Measurements from ENCODE around the gene IPCEF1. TPM values are rescaled to one million over a fixed set of nuclear protein-coding genes. Genes with fewer than 3 reads are reported as not detected.

Gene IPCEF1
- total RNA-seq, 4 donors from 2014 or later, result 34.4 to 86.4 (median 73.6) TPM

DNA sequence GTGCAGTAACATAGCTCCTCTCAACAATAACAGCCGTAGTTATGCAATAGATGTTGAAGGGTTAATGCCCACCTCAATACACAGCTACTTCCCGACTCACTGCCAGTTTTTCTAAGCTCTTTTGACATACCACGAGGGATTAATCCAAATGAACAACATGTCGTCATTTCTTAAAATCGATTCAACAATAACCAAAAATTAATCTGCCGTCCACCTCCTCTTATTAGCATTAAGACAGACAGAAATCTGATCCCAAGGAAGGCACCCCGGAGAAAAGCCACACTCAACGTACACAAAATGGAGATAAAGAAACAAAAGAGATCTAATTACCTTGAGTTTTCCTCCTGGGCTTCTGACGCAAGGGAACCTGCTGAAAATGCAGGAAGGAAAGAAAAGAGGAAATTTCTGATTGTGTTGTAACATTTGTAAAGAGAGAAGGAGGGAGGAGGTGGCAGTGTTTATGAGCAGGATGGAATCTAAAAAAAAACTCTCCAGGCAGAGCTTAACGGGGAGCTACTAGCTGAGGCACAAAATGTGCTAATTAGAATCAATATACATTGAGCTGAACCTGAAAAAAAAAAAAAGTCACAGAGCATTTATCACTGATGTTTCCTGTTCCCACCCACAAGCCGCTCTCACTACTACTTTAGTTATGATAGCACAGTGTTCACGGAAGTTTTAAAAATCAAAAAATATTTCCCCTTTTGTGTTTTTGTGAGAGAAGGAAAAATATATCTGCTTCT lies 109.3 kb downstream of the IPCEF1 start:
- no peak for DNase-seq
- no peaks in the 10 kb centered on the region for H3K27me3 ChIP-seq
- H3K4me1 ChIP-seq, result peaks cover 0 to 5% of the 10 kb centered on the region in 2 donors
- WGBS, 2 donors, result 52 to 54% methylated on average over 12 of the region's 12 CpGs
- peaks cover 0 to 10% of the 10 kb centered on the region in 2 donors for H3K36me3 ChIP-seq
- H3K4me3 ChIP-seq (replicated peaks in 1 of 3), result no peak overlapping the region
- no peaks in the 10 kb centered on the region for H3K9me3 ChIP-seq
- TF ChIP-seq POLR2A (IDR thresholded peaks at IDR 0.05), result peak in 1 of 2 donors; percentile 12
- TF ChIP-seq, protein P1, sequence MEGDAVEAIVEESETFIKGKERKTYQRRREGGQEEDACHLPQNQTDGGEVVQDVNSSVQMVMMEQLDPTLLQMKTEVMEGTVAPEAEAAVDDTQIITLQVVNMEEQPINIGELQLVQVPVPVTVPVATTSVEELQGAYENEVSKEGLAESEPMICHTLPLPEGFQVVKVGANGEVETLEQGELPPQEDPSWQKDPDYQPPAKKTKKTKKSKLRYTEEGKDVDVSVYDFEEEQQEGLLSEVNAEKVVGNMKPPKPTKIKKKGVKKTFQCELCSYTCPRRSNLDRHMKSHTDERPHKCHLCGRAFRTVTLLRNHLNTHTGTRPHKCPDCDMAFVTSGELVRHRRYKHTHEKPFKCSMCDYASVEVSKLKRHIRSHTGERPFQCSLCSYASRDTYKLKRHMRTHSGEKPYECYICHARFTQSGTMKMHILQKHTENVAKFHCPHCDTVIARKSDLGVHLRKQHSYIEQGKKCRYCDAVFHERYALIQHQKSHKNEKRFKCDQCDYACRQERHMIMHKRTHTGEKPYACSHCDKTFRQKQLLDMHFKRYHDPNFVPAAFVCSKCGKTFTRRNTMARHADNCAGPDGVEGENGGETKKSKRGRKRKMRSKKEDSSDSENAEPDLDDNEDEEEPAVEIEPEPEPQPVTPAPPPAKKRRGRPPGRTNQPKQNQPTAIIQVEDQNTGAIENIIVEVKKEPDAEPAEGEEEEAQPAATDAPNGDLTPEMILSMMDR (IDR thresholded peaks at IDR 0.05), result no peak
- H3K27ac ChIP-seq, result peak overlapping the region in 2 of 3 donors; percentile 17 to 37
- intact Hi-C loops (cut with DNase I), result no loop called here

DNA sequence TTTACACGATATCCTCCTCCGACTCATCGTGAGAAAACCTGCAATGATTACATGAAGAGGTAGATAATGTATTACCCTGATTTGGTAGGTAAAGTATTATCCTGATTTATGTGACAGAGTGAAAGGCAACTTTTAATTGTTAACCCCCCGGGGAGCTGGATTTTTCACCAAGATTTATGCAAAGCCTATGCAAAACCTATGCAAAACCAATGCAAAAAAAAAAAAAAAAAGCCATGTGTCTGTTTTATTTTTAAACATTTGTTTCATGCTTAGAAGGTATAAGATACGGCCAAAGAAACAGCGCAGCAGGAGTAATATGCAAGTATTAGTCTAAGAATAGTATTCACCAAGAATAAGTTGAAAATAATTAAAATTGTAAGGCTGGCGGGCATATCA lies 109.9 kb downstream of the IPCEF1 start:
- intact Hi-C loops (cut with DNase I), result no loop called here
- Histone ChIP-seq H3K27me3 (no peaks in the 10 kb centered on the region), H3K27ac (peak overlapping the region in 1 of 3 donors; percentile 17), H3K36me3 (peaks cover 0 to 10% of the 10 kb centered on the region in 2 donors), H3K9me3 (no peaks in the 10 kb centered on the region), H3K4me3 (replicated peaks in 1 of 3) (no peak overlapping the region), H3K4me1 (peaks cover 0 to 5% of the 10 kb centered on the region in 2 donors)
- WGBS, 2 donors, result 85 to 89% methylated on average over 7 of the region's 7 CpGs
- TF ChIP-seq, protein P1 (IDR thresholded peaks at IDR 0.05), result no peak
- TF ChIP-seq POLR2A (IDR thresholded peaks at IDR 0.05), result no peak
- DNase-seq, result no peak

DNA sequence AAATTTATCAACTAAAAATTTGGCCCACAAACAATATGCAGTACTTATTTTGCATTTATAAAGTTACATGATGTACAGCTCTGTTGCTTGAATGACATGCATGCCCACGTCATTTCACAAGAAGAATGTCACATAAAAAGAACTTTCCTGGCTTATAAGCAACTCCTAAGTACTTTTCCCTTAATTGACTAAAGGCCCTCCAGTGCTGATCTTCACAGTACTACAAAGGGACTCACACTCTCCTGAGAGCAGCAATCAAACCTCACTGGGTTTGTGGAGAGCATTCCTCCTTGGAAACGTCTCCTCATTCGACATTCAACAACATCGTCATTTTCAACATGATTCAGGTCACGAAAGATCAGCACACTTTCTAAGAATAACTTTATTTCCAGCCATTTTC lies 111.1 kb downstream of the IPCEF1 start:
- Histone ChIP-seq H3K27ac (peak overlapping the region; percentile 13 to 60 (median 22)), H3K4me3 (replicated peaks in 1 of 3) (no peak overlapping the region), H3K4me1 (peaks cover 0 to 5% of the 10 kb centered on the region in 2 donors), H3K36me3 (peaks cover 0 to 10% of the 10 kb centered on the region in 2 donors), H3K9me3 (no peaks in the 10 kb centered on the region), H3K27me3 (no peaks in the 10 kb centered on the region)
- DNase-seq, result no peak
- TF ChIP-seq, protein P1 (IDR thresholded peaks at IDR 0.05), result no peak
- no peak for TF ChIP-seq POLR2A (IDR thresholded peaks at IDR 0.05)
- WGBS, 2 donors, result 37 to 39% methylated on average over 5 of the region's 5 CpGs
- intact Hi-C loops (cut with DNase I), result no loop called here

DNA sequence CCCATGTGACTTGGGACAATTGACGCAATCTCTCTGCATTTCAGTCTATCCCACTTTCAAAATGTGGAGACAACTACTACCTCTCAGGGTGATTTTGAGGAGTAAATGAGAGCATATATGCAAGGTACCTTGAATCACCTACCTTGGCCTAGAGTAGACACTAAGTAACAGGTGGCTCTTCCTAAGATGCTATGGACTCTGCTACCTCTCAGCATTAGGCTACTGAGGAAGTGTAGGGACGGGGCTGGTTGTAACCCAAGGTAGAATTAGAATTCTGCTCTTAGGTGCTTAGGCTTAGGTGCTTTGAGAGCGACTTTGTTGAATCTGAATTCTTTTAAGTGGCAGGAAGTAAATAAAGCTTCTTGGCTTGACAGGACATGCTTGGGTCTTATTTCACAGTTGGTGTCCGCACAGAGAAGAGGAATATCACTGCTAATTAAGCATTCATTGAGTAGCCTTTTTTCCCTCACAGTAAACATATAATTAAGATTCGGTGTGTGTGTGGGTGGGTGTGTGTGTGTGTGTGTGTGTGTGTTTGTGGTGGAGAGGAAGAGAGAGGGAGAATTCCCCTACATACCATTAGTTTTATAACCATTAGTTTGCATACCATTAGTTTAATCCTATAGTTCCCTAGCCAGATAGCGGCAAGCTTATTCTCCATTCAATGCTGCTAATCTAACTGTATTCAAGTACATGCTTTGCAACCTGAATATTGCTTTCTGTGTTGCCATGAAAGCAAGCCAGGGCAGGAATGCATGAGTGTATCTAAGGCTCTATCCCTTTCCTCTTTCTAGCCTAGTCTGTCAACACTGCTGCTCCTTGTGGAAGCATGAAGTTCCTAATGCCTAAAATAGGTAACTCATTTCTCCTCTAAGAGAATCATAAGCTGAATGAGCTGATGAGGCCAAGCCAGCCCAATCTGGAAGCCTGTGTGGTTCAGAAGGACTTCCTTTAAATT lies 112.5 kb downstream of the IPCEF1 start:
- 72 to 87% methylated on average over 6 of the region's 6 CpGs for WGBS, 2 donors
- H3K4me3 ChIP-seq (replicated peaks in 1 of 3), result no peak overlapping the region
- no peaks in the 10 kb centered on the region for H3K27me3 ChIP-seq
- TF ChIP-seq POLR2A (IDR thresholded peaks at IDR 0.05), result no peak
- TF ChIP-seq, protein P1 (IDR thresholded peaks at IDR 0.05), result no peak
- H3K27ac ChIP-seq, result peak overlapping the region in 2 of 3 donors; percentile 13 to 60
- H3K4me1 ChIP-seq, result peaks cover 0 to 5% of the 10 kb centered on the region in 2 donors
- peak in 1 of 2 donors; percentile 25 for DNase-seq
- intact Hi-C loops (cut with DNase I), result no loop called here
- peaks cover 0 to 10% of the 10 kb centered on the region in 2 donors for H3K36me3 ChIP-seq
- H3K9me3 ChIP-seq, result no peaks in the 10 kb centered on the region

Data from thyroid gland (tissue), 4 donors.